Medulla oblongata (tissue), 1 donor: ENCODE data around the gene HMGXB4.

Experiments
- DNase-seq: peaks from one replicate; pipeline ENCODE4 v3.0.0-alpha.2; 2015; ENCODE audit errors: extremely low spot score

The HMGXB4 gene

GRCh38 chr22:35310556-35311550 lies 53.6 kb downstream of the HMGXB4 start:
- no peak for DNase-seq

DNA sequence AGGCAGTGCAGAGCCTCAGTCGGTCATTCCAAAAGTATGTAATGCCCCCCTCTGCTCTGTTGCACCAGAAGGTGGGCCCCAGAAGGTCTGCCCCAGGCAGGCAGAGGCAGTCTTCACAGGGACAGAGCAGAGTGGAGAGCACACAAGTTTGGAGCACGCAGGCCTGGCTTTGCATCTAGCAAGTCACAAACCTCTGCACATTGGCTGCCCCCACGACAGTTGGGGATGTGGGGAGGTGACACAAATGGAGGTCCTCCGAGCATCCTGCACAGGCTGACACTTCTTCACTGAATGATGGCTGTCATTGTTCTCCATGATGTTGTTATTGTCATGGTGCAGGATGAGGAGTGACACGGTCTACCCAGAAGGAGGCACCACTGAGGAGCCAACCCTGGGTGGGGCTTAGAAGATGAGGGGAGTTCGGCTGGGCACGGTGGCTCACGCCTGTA lies 54.3 kb downstream of the HMGXB4 start:
- DNase-seq, result no peak

DNA sequence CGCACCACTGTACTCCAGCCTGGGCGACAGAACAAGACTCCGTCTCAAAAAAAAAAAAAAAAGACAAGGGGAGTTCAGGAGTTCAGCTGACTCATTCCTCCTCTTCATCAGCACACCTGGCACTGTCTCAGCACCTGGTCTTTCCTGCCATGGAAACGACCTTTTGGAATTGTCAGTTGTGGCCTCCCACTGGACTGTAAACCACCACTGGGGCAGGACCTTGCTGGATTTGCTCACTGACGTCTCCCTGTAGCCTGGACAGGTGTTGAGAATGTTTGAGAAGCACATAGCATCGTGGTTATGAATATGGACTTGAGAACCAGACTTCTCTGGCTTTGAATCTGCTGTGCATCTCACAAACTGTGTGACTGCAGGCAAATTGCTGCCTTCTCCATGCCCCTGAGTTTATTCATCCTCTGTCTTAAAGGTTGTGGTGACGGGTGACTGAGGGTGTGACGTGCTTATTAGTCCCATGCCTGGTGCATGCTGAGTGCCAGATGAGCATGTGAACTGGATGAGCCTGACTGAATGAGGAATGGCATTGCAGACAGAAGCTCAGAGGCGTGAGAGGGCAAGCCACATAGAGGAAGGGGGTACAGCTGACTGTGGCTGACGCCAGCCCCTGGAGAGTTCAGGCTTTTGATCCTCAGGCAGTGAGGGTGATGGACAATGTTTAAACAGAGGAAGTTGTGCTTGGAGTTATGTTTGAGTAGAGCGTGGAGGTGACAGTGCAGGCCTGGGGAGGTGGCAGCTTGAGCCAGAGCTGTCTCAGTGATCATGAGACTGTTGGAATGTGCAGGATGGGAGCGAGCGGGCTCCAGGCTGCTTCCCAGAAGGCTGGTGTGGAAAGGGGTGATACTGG lies 55.1 kb downstream of the HMGXB4 start:
- no peak for DNase-seq

- no peak for DNase-seq
Measured at GRCh38 chr22:35313311-35314121, 56.2 kb downstream of the HMGXB4 start.

- no peak for DNase-seq
Measured at GRCh38 chr22:35314161-35314942, 57.1 kb downstream of the HMGXB4 start.

GRCh38 chr22:35315141-35315854 lies 58.0 kb downstream of the HMGXB4 start:
- DNase-seq, result no peak

DNA sequence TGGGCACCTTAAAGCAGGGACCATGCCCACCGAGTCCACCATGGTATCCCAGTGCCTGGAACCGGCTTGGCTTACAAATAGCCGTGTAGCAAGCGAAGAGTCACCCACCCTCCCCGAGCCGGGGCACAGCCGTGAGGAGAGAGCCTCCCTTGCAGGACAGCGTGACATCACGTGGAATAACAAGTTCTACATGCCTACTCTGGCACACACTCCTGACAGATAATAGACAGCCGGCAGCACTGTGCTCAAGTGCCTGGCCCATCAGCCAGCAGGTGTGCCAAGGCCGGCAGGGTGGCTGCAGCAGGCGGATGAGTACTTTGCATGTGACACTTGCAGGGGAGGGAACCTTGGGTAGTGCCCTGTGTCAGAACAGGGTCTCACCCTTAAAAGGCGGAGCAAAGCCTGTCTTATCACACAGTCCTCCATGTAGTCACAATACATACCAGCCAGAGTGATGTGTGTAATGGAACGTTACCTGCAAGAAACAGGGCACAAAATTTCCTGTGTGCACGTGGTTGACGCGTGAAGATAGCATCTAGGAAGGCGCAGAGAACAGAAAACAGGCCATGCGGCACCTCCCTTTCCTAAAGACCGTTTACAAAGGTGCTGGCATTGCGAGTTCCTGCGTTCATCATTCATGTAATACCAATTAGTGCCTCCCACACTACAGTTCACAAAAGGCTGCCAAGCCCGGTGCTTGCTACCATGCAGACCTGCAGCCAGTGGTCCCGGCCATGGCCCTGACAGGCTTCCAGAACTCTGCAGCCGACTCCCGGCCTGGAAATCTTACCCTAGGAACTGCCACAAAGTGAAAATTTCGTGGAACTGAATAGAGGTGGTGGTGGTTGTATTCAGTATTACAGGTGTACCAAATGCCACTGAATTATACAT lies 58.8 kb downstream of the HMGXB4 start:
- DNase-seq, result no peak

- no peak for DNase-seq
Measured at GRCh38 chr22:35316751-35317150, 59.5 kb downstream of the HMGXB4 start.

GRCh38 chr22:35317680-35318290 lies 60.5 kb downstream of the HMGXB4 start:
- DNase-seq, result no peak

- DNase-seq, result no peak
Measured at GRCh38 chr22:35318346-35319215, 61.3 kb downstream of the HMGXB4 start.

DNA sequence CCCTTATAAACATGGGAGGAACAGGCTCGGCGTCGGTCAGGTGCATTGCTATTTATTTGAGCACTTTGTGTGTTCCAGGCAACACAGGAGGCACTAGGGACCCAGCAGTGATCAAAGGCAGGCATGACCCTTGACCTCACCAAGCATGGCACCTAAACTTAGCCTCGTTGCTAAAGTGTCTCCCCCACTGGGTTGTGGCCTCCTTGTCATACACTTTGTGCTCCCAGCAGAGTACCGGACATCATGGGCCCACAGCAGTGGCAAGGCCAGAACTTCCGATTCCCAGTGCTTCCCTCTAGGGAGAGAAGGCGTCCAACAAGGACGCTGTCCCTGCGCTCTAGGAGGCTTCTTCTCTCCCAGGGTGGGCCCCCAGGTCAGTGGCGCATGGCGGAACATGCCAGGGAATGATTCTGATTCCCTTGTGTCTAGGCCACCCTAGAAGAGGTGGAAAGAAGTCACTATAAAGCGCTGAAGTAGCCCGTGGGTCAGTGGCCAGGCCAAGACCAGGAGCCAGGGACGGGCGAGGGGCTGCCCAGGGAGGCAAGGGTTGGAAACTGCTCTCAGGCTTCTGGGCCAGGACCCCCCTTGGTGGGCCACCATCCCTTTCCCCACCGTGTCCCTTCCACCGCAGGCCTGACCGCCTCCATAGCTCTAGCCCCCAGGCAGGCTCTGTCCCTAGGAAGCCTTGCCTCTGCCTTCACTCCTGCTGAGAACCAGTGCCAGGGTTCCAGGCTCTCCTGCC lies 62.1 kb downstream of the HMGXB4 start:
- DNase-seq, result no peak

GRCh38 chr22:35322126-35322525 lies 64.8 kb downstream of the HMGXB4 start:
- DNase-seq, result no peak

- DNase-seq, result no peak
Measured at GRCh38 chr22:35322893-35323292, 65.6 kb downstream of the HMGXB4 start.

- DNase-seq, result no peak
Measured at GRCh38 chr22:35323305-35323704, 66.0 kb downstream of the HMGXB4 start.

GRCh38 chr22:35324067-35324466 lies 66.8 kb downstream of the HMGXB4 start:
- no peak for DNase-seq

- DNase-seq, result no peak
Measured at GRCh38 chr22:35324762-35325161, 67.5 kb downstream of the HMGXB4 start.

GRCh38 chr22:35325209-35325608 lies 67.9 kb downstream of the HMGXB4 start:
- no peak for DNase-seq
